ENCODE results near the gene HYOU1. TPM values are rescaled to one million over a fixed set of nuclear protein-coding genes. Genes with fewer than 3 reads are reported as not detected.

The HYOU1 gene
- total RNA-seq: 79.2 and 89.9 TPM in 2 replicates

GRCh38 chr11:119057000-119057769 lies at the start of gene HYOU1:
Gene HYOU1 (minus strand): TSS chr11:119057205. CDS start chr11:119056160, 1,045 bp downstream.

GRCh38 chr11:119101759-119102423 lies 44.9 kb upstream of the HYOU1 start, which contains the start of gene DPAGT1:
Gene DPAGT1 (minus strand): TSS chr11:119101853. CDS start chr11:119101655, 198 bp downstream.

GRCh38 chr11:119084663-119085436 lies 27.8 kb upstream of the HYOU1 start, which contains the start of gene HMBS:
Gene HMBS (plus strand): TSS chr11:119084881. CDS start chr11:119085034, 153 bp downstream.

GRCh38 chr11:119067371-119068222 lies 10.6 kb upstream of the HYOU1 start, which contains the start of gene VPS11:
Gene VPS11 (plus strand): TSS chr11:119067818. CDS start chr11:119067824, 6 bp downstream.

GRCh38 chr11:119030329-119031047 lies 26.5 kb downstream of the HYOU1 start, which contains the start of gene SLC37A4:
Gene SLC37A4 (minus strand): TSS chr11:119030877.

GRCh38 chr11:119018074-119018938 lies 38.7 kb downstream of the HYOU1 start, which contains the start of the genes RPS25 and TRAPPC4:
Gene RPS25 (minus strand): TSS chr11:119018343. CDS start chr11:119018284, 59 bp downstream.
Gene TRAPPC4 (plus strand): TSS chr11:119018766. CDS start chr11:119018796, 30 bp downstream.

GRCh38 chr11:118997627-118998387 lies 59.2 kb downstream of the HYOU1 start, which contains the start of gene CENATAC:
Gene CENATAC (plus strand): TSS chr11:118998138. CDS start chr11:118998198, 60 bp downstream.

Other genes starting within 250 kb of the HYOU1 start
- gene CXCR5, start 173.3 kb downstream of the HYOU1 start, total RNA-seq: not detected in 2 replicates
- gene BCL9L, start 131.3 kb downstream of the HYOU1 start, total RNA-seq: 41.5 and 57.4 TPM in 2 replicates
- not detected in 2 replicates for gene UPK2, start 100.9 kb downstream of the HYOU1 start, total RNA-seq
- not detected in 2 replicates for gene FOXR1, start 85.4 kb downstream of the HYOU1 start, total RNA-seq
- 5.7 and 16.8 TPM in 2 replicates for gene CENATAC, start 59.1 kb downstream of the HYOU1 start, total RNA-seq
- gene RPS25, start 38.9 kb downstream of the HYOU1 start, total RNA-seq: 2,131 and 3,333 TPM in 2 replicates
- 76.9 and 85.3 TPM in 2 replicates for gene TRAPPC4, start 38.4 kb downstream of the HYOU1 start, total RNA-seq
- gene SLC37A4, start 26.3 kb downstream of the HYOU1 start, total RNA-seq: 12.2 and 12.8 TPM in 2 replicates
- gene VPS11, start 10.6 kb upstream of the HYOU1 start, total RNA-seq: 25.2 and 25.4 TPM in 2 replicates
- 9.6 and 13.2 TPM in 2 replicates for gene HMBS, start 27.7 kb upstream of the HYOU1 start, total RNA-seq
- 20.3 and 30.8 TPM in 2 replicates for gene DPAGT1, start 44.6 kb upstream of the HYOU1 start, total RNA-seq
- gene C2CD2L, start 50.1 kb upstream of the HYOU1 start, total RNA-seq: 3.9 and 4.6 TPM in 2 replicates
- 8.8 and 9.4 TPM in 2 replicates for gene HINFP, start 64.4 kb upstream of the HYOU1 start, total RNA-seq
- 0.10 and 0.31 TPM in 2 replicates for gene ABCG4, start 91.8 kb upstream of the HYOU1 start, total RNA-seq
- 17.7 and 20.2 TPM in 2 replicates for gene NLRX1, start 111.5 kb upstream of the HYOU1 start, total RNA-seq
- gene NHERF4, start 128.3 kb upstream of the HYOU1 start, total RNA-seq: not detected in 2 replicates
- 6.3 and 7.1 TPM in 2 replicates for gene CBL, start 149.1 kb upstream of the HYOU1 start, total RNA-seq